ENCODE data around the gene HJURP.

The HJURP gene

GRCh38 chr2:233802132-233802815, 52.1 kb downstream of the HJURP start:
- Mint-ChIP-seq H3K27ac (no peak overlapping the region), H3K4me1 (ENCODE audit: low read depth) (no peaks in the 10 kb centered on the region), H3K36me3 (ENCODE audit: low read depth) (no peaks in the 10 kb centered on the region), H3K27me3 (peaks cover 3% of the 10 kb centered on the region), H3K4me3 (no peak overlapping the region), H3K9me3 (peaks cover 5% of the 10 kb centered on the region)

GRCh38 chr2:233801357-233802131, 52.8 kb downstream of the HJURP start:
- Mint-ChIP-seq H3K36me3 (ENCODE audit: low read depth) (no peaks in the 10 kb centered on the region), H3K9me3 (peaks cover 5% of the 10 kb centered on the region), H3K27me3 (peaks cover 3% of the 10 kb centered on the region), H3K27ac (no peak overlapping the region), H3K4me3 (no peak overlapping the region), H3K4me1 (ENCODE audit: low read depth) (no peaks in the 10 kb centered on the region)

DNA sequence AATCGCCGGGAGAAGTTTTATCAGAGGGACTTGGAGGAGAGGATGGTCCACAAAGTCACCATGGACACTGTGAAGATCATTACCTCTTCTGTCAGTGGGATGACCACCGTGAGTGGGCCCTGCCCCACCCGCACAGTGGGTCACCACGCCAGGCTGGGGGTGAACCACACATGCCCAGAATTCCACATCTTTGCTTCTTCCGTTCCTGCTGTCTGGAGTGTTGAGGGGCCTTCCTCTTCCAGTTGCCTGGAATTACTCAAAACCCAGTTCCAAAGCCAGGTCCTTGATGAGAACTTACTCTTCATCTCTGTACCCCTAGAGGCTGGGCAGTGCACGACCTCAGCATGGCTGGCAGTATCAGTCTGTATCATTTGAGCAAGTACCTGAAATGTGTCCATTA, 54.1 kb downstream of the HJURP start:
- Mint-ChIP-seq H3K27ac (no peak overlapping the region), H3K9me3 (peaks cover 5% of the 10 kb centered on the region), H3K4me1 (ENCODE audit: low read depth) (no peaks in the 10 kb centered on the region), H3K36me3 (ENCODE audit: low read depth) (no peaks in the 10 kb centered on the region), H3K27me3 (peaks cover 3% of the 10 kb centered on the region), H3K4me3 (no peak overlapping the region)

DNA sequence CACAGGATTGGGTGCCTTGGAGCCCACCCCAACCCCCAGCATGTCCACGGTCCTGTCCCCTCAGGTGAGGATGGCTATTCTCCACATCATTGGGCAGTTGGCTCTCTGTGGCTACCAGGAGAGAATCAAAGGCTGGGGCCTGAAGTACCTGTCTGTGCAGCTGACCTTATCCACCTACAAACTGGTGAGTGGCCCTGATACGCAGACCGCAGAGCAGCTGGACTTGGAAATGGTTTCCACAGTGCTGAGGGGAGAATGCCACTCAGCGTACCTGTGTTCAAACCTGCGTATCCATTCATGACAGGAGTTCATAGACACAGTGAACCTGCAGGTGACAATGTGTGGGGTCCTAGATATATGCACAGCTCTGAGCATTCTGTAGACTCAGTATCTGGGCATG, 54.6 kb downstream of the HJURP start:
- Mint-ChIP-seq H3K4me3 (no peak overlapping the region), H3K9me3 (peaks cover 5% of the 10 kb centered on the region), H3K4me1 (ENCODE audit: low read depth) (no peaks in the 10 kb centered on the region), H3K36me3 (ENCODE audit: low read depth) (no peaks in the 10 kb centered on the region), H3K27me3 (peaks cover 3% of the 10 kb centered on the region), H3K27ac (no peak overlapping the region)

DNA sequence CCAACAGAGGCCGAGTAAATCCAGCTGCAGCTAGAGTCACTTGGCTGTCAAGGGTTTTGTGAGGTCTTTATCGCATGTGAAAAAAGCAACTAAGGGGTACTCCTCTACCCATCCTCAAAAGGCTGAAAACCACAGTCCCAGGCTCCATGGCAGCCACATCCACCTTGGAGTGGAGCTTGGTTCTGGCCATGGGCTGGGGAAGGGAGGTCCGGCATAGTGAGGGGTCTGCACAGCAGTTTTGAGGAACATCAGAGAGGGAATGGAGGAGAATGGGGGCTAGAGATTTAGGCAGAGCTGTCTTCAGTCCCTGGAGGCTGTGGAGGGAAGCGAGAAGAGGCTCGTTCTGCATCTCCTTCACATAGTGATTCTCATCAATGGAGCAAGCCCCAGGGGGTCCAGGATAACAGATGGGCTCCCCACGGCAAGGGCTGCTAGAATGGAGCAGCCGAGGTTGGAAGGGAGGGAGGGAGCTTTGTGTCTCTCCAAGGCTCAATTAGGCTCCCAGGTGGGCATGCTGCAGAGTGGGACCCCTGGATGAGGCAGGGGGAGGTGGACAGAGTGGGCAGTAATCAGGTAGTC, 55.2 kb downstream of the HJURP start:
- H3K27me3 Mint-ChIP-seq = peaks cover under 1% of the 10 kb centered on the region
- H3K36me3 Mint-ChIP-seq (ENCODE audit: low read depth) = no peaks in the 10 kb centered on the region
- H3K4me3 Mint-ChIP-seq = no peak overlapping the region
- no peaks in the 10 kb centered on the region for H3K4me1 Mint-ChIP-seq (ENCODE audit: low read depth)
- H3K9me3 Mint-ChIP-seq = peaks cover 5% of the 10 kb centered on the region
- no peak overlapping the region for H3K27ac Mint-ChIP-seq

DNA sequence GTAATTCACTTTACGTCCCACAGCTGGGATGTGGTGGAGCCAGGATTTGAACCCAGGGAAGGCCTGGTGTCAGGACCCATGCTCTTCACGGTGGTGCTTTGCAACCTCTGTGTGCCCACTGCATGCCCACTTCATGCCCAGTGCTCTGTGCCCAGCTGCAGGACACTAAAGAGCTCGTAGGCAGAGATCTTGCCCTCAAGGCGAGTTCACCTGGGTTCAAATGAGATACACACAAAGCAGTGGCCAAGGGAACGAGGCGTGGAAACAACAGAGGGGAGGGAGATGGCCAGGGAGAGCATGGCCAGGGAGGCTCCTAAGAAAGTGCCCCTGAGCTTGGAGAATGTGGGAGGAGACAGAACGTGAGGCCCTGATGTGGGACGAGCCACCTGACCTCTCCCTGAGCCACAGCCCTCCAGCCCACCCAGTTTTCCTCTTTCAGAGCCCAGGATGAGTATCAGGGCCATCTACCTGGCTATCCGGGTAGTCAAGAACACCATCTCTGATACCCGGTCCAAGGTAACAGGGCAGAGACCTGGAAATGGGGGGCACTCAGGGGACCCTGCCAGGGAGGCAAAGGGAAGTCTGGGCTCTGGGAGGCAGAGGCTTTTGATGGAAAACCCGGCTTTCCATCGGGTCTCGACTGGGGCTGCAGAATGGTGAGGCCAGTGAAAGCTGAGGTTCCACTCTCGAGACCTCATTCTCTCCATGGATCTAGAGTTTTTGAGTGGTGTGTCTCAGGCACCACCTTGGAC, 55.8 kb downstream of the HJURP start:
- peaks cover 5% of the 10 kb centered on the region for H3K9me3 Mint-ChIP-seq
- H3K36me3 Mint-ChIP-seq (ENCODE audit: low read depth) = no peaks in the 10 kb centered on the region
- H3K4me3 Mint-ChIP-seq = no peak overlapping the region
- no peak overlapping the region for H3K27ac Mint-ChIP-seq
- H3K27me3 Mint-ChIP-seq = no peaks in the 10 kb centered on the region
- H3K4me1 Mint-ChIP-seq (ENCODE audit: low read depth) = no peaks in the 10 kb centered on the region

GRCh38 chr2:233796254-233796653, 58.1 kb downstream of the HJURP start:
- Mint-ChIP-seq H3K4me3 (no peak overlapping the region), H3K9me3 (peaks cover 5% of the 10 kb centered on the region), H3K36me3 (ENCODE audit: low read depth) (no peaks in the 10 kb centered on the region), H3K4me1 (ENCODE audit: low read depth) (no peaks in the 10 kb centered on the region), H3K27ac (no peak overlapping the region), H3K27me3 (no peaks in the 10 kb centered on the region)

DNA sequence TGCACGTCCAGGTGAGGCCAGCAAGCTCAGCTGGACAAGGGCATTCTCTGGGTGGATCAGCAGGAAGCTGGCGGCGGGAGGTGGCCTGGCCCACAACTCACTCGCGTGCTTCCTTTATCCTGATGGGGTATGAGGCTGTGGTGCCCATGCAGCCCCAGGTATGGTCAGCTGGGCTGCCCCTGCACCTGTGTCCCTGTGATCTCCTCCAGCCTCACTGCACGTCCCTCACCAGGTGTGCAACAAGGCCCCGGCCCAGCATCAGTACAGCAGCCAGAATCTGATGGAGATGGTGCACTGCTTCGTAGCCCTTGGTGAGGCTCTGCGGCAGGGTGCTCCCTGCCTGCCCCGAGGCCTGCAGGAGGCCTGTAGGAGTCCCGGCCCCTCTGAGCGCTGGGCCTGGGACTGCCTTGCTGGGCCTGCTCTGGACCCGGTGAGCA, 58.6 kb downstream of the HJURP start:
- no peak overlapping the region for H3K27ac Mint-ChIP-seq
- no peaks in the 10 kb centered on the region for H3K4me1 Mint-ChIP-seq (ENCODE audit: low read depth)
- no peak overlapping the region for H3K4me3 Mint-ChIP-seq
- peaks cover 5% of the 10 kb centered on the region for H3K9me3 Mint-ChIP-seq
- no peaks in the 10 kb centered on the region for H3K36me3 Mint-ChIP-seq (ENCODE audit: low read depth)
- H3K27me3 Mint-ChIP-seq = no peaks in the 10 kb centered on the region

DNA sequence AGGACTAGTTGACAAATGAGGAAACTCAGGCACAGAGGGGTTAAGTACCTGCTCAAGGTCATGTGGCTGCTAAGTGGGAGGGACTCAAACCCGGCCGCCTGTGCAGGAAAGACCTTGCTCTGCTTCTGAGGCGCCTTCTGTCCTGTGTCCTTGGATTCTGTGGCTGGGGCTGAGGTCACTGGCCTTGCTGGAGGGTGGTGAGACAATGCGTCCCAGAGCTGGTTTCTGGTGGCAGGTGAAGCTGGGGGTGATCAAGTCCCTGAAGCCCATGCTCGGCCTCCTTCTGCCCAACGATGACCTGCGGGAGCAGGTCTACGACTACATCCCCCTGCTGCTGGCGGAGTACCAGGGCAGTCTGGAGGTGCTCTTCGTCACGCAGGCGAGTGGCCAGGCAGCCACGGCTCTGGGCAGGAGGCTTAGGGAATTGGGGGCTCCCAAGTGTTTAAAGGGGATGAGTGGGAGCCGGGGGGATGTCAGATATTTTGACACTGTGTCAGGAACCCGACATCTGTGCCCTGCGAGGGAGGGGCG, 60.1 kb downstream of the HJURP start:
- H3K9me3 Mint-ChIP-seq = no peaks in the 10 kb centered on the region
- H3K27me3 Mint-ChIP-seq = no peaks in the 10 kb centered on the region
- no peaks in the 10 kb centered on the region for H3K36me3 Mint-ChIP-seq (ENCODE audit: low read depth)
- no peak overlapping the region for H3K4me3 Mint-ChIP-seq
- H3K4me1 Mint-ChIP-seq (ENCODE audit: low read depth) = no peaks in the 10 kb centered on the region
- no peak overlapping the region for H3K27ac Mint-ChIP-seq

- Mint-ChIP-seq H3K36me3 (ENCODE audit: low read depth) (no peaks in the 10 kb centered on the region), H3K4me3 (no peak overlapping the region)
Observed at GRCh38 chr2:233793465-233794127, 60.7 kb downstream of the HJURP start.

DNA sequence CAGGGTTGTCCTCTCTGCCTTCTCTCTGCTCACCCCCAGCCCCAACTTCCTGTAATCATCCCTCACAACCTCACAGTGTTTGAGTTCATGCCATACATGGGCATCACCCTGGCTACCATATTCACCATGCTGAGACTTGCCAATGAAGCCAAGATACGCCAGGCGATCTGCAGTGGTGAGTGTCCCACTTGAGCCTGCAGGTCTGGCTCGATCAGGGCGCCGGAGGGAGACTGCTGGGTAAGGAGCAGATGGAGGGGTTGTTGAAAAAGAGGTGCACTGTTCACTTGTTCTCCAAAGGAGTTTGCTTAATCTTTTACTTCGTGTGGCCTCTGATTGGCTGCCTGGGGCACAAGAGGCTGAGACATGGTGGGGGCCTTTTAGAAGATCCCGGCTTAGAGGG, 61.6 kb downstream of the HJURP start:
- no peaks in the 10 kb centered on the region for H3K9me3 Mint-ChIP-seq

More at GRCh38 chr2:233793465-233794127, 60.7 kb downstream of the HJURP start:
- Mint-ChIP-seq H3K27ac (no peak overlapping the region), H3K4me1 (ENCODE audit: low read depth) (no peaks in the 10 kb centered on the region), H3K9me3 (no peaks in the 10 kb centered on the region), H3K27me3 (no peaks in the 10 kb centered on the region)

GRCh38 chr2:233791883-233792329, 62.4 kb downstream of the HJURP start:
- no peaks in the 10 kb centered on the region for H3K36me3 Mint-ChIP-seq (ENCODE audit: low read depth)
- H3K4me3 Mint-ChIP-seq = no peak overlapping the region
- H3K4me1 Mint-ChIP-seq (ENCODE audit: low read depth) = no peaks in the 10 kb centered on the region
- no peak overlapping the region for H3K27ac Mint-ChIP-seq
- no peaks in the 10 kb centered on the region for H3K9me3 Mint-ChIP-seq
- no peaks in the 10 kb centered on the region for H3K27me3 Mint-ChIP-seq

More for the DNA sequence above, 61.6 kb downstream of the HJURP start:
- no peaks in the 10 kb centered on the region for H3K36me3 Mint-ChIP-seq (ENCODE audit: low read depth)
- no peak overlapping the region for H3K4me3 Mint-ChIP-seq
- no peak overlapping the region for H3K27ac Mint-ChIP-seq
- H3K4me1 Mint-ChIP-seq (ENCODE audit: low read depth) = no peaks in the 10 kb centered on the region
- no peaks in the 10 kb centered on the region for H3K27me3 Mint-ChIP-seq

DNA sequence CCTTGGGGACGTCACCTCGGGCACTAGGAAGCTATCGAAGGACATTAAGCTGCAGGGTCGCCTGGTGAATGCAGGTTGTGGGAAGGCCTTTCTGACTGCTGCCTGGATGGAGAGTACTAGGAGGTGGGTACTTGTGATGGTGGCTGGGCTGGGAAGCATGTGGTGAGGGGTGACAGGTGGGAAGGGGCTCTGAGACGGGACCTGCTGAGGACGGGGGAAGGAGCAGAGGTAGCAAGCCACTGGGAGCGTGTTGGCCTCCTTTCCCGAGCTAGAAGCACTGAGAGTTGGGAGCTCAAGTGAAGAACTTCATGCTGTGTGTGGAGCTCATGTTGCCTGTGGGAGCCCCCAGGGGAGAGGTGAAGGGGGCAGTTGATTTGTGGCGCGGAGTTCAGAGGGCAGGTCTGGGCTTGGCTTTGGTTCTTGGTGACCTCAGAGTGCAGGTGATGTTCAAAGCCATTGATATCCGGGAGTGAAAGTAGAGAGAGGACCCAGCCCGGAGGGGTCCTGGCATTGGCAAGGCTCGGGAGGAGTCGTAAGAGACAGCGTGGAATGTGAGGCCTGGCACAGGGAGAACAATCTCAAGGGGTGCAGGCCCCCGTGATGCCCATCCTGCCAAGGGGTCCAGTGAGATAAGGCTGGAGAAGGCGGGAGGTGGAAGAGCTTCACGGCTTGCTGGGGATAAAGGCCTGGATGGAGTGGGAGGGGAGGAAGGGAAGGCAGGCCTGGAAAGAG, 63.0 kb downstream of the HJURP start:
- Mint-ChIP-seq H3K9me3 (peaks cover 2% of the 10 kb centered on the region), H3K36me3 (ENCODE audit: low read depth) (no peaks in the 10 kb centered on the region), H3K4me1 (ENCODE audit: low read depth) (no peaks in the 10 kb centered on the region), H3K27me3 (peaks cover 2% of the 10 kb centered on the region), H3K27ac (no peak overlapping the region), H3K4me3 (no peak overlapping the region)

DNA sequence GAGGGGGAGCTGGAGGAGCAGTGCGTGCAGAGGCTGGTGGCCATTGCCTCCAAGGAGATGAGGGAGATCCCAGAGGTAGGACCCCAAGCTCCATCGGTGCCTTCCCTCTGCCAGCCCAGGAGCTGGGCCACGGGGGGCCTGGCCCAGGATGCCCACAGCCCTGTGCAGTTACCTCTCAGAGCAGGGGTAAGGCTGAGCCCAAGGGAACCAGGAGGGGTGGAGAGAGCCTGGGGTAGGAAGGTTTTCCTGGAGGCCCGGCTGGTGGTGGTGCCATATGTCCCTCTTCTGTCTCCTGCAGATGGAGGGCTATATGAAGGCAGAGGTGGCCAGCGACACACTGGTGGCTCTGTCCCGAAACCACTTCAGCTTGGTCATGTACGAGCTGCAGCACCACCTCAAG, 64.8 kb downstream of the HJURP start:
- H3K27ac Mint-ChIP-seq = no peak overlapping the region
- H3K4me1 Mint-ChIP-seq (ENCODE audit: low read depth) = no peaks in the 10 kb centered on the region
- no peak overlapping the region for H3K4me3 Mint-ChIP-seq
- peaks cover 10% of the 10 kb centered on the region for H3K9me3 Mint-ChIP-seq
- no peaks in the 10 kb centered on the region for H3K36me3 Mint-ChIP-seq (ENCODE audit: low read depth)
- H3K27me3 Mint-ChIP-seq = peaks cover 6% of the 10 kb centered on the region
